Measurements from ENCODE around the gene FAM221A. TPM values are rescaled to one million over a fixed set of nuclear protein-coding genes. Genes with fewer than 3 reads are reported as not detected.
"Not testable (repeated sequence)": the region's sequence is repeated elsewhere in the genome, so short reads cannot be mapped to it uniquely, and the experiment has no call there.

Gene FAM221A
- total RNA-seq, 3 donors from 2014 or later, result 8.4 to 16.0 (median 13.4) TPM

GRCh38 chr7:23714579-23714978 lies 34.6 kb downstream of the FAM221A start:
- Histone ChIP-seq H3K9me3 (no peaks in the 10 kb centered on the region), H3K4me1 (ENCODE audit: low read depth) (no peaks in the 10 kb centered on the region), H3K4me3 (no peak overlapping the region), H3K36me3 (ENCODE audit: low read depth) (no peaks in the 10 kb centered on the region)
- no peak for TF ChIP-seq CTCF (IDR thresholded peaks at IDR 0.05)
- ATAC-seq (no peak), DNase-seq (no peak)
- intact Hi-C loops (cut with DNase I, micrococcal nuclease), result loop anchor here in 1 of 2 donors (5.0 kb wide), 1 partner anchor 142 kb away; no protein-coding TSS in a partner anchor

GRCh38 chr7:23715099-23715498 lies 35.1 kb downstream of the FAM221A start:
- Histone ChIP-seq H3K4me1 (ENCODE audit: low read depth) (no peaks in the 10 kb centered on the region), H3K36me3 (ENCODE audit: low read depth) (no peaks in the 10 kb centered on the region), H3K9me3 (no peaks in the 10 kb centered on the region), H3K4me3 (no peak overlapping the region)
- no peak for ATAC-seq
- no peak for TF ChIP-seq CTCF (IDR thresholded peaks at IDR 0.05)
- intact Hi-C loops (cut with DNase I, micrococcal nuclease), result no loop called here
- no peak for DNase-seq

GRCh38 chr7:23717788-23718187 lies 37.8 kb downstream of the FAM221A start:
- DNase-seq (no peak), ATAC-seq (no peak)
- H3K4me1 ChIP-seq (ENCODE audit: low read depth), result no peaks in the 10 kb centered on the region
- no peaks in the 10 kb centered on the region for H3K36me3 ChIP-seq (ENCODE audit: low read depth)
- no peak for TF ChIP-seq CTCF (IDR thresholded peaks at IDR 0.05)
- no peaks in the 10 kb centered on the region for H3K9me3 ChIP-seq
- intact Hi-C loops (cut with DNase I, micrococcal nuclease), result no loop called here
- no peak overlapping the region for H3K4me3 ChIP-seq

GRCh38 chr7:23721456-23721855 lies 41.5 kb downstream of the FAM221A start:
- Histone ChIP-seq H3K4me3 (no peak overlapping the region), H3K9me3 (no peaks in the 10 kb centered on the region), H3K36me3 (ENCODE audit: low read depth) (no peaks in the 10 kb centered on the region), H3K4me1 (ENCODE audit: low read depth) (no peaks in the 10 kb centered on the region)
- DNase-seq, result no peak
- intact Hi-C loops (cut with DNase I, micrococcal nuclease), result no loop called here
- no peak for TF ChIP-seq CTCF (IDR thresholded peaks at IDR 0.05)
- ATAC-seq, result no peak

- H3K4me3 ChIP-seq; ATAC-seq; H3K36me3 ChIP-seq (ENCODE audit: low read depth); intact Hi-C loops (cut with DNase I, micrococcal nuclease); H3K4me1 ChIP-seq (ENCODE audit: low read depth); H3K9me3 ChIP-seq: not testable (repeated sequence)
- peak in 2 of 3 donors; percentile 64 to 70 for DNase-seq
Observed at GRCh38 chr7:23722587-23723216, 42.7 kb downstream of the FAM221A start.

- H3K4me1 ChIP-seq (ENCODE audit: low read depth); H3K4me3 ChIP-seq; intact Hi-C loops (cut with DNase I, micrococcal nuclease); ATAC-seq; H3K9me3 ChIP-seq; H3K36me3 ChIP-seq (ENCODE audit: low read depth); DNase-seq: not testable (repeated sequence)
Observed at GRCh38 chr7:23724113-23724512, 44.1 kb downstream of the FAM221A start.

- intact Hi-C loops (cut with DNase I, micrococcal nuclease), result no loop called here
- DNase-seq, result no peak
- no peak overlapping the region for H3K4me3 ChIP-seq
- no peak for TF ChIP-seq CTCF (IDR thresholded peaks at IDR 0.05)
- no peaks in the 10 kb centered on the region for H3K36me3 ChIP-seq (ENCODE audit: low read depth)
- no peaks in the 10 kb centered on the region for H3K4me1 ChIP-seq (ENCODE audit: low read depth)
- ATAC-seq, result no peak
- H3K9me3 ChIP-seq, result peaks cover 19% of the 10 kb centered on the region
Observed at GRCh38 chr7:23742051-23742450, 62.1 kb downstream of the FAM221A start.

Data from mucosa of descending colon (tissue), 3 donors.